HCT116 (cell line): ENCODE measurements around the gene ATP6V0B. TPM values are rescaled to one million over a fixed set of nuclear protein-coding genes. Genes with fewer than 3 reads are reported as not detected.

Source experiments
- ATAC-seq: fragments of 200-7000 bp; cut with Tn5 transposase; 2 replicates; pipeline ENCODE4 v1.9.1; 2020; ENCODE audit warnings: mild to moderate bottlenecking, moderate library complexity
- BruUV-seq: library from RNA; stranded (reverse); fragments of 400-500 nt; replicated peaks from 2 replicates; lab custom pipeline; 2021; lab: Mats Ljungman, UMichigan
- CTCF ChIA-PET: fragments of 300-600 bp; sonication (Branson Sonifier 250); formaldehyde crosslinking; loops from one replicate; lab custom pipeline; 2021; ENCODE audit warnings: antibody characterized with exemption; lab: Charles Lee
- POLR2A ChIA-PET: fragments of 300-600, 350-600 bp; sonication (Branson Sonifier 250); formaldehyde crosslinking; loops from one replicate; lab custom pipeline; 2021; ENCODE audit warnings: antibody characterized with exemption; lab: Charles Lee
- RAD21 ChIA-PET, 2 experiments: fragments of 300-600 bp; sonication (Branson Sonifier 250); formaldehyde crosslinking; loops; one replicate each; lab custom pipeline; 2023; ENCODE audit warnings: low total read pairs in 2 of 2; ENCODE audit not compliant: uncharacterized antibody in 2 of 2, unreplicated experiment in 2 of 2, low non-redundant PET in 1 of 2; lab: Charles Lee
- DNase-seq: peaks from one replicate; pipeline ENCODE4 v3.0.0-alpha.2; 2010; ENCODE audit warnings: low read depth, low spot score
- H2AFZ ChIP-seq: fragments of 200-600 bp; shearing (Covaris generic), sonication (generic); 2 replicates; pipeline ENCODE4 v1.6.1; 2017; ENCODE audit warnings: low read depth, mixed run types, mixed read lengths, antibody characterized with exemption, low read length; ENCODE audit not compliant: poor library complexity, severe bottlenecking
- H3K27ac ChIP-seq: 2 replicates; pipeline ENCODE4 v1.5.1; 2012; ENCODE audit warnings: low read depth, low read length
- H3K27me3 ChIP-seq: fragments of 200-600 bp; sonication (generic); 2 replicates; pipeline ENCODE4 v1.6.1; 2016; ENCODE audit warnings: mixed run types, low read length, mixed read lengths; ENCODE audit not compliant: insufficient read depth
- H3K36me3 ChIP-seq, 2 experiments: fragments of 200-500 bp in 1 of 2; fragments of 200-600 bp in 1 of 2; sonication (Bioruptor generic) in 1 of 2; sonication (generic) in 1 of 2; 2 replicates each; pipeline versions ENCODE4 v1.5.1 to v1.6.1; 2014 to 2016; ENCODE audit warnings: low read length in 2 of 2, inconsistent platforms in 1 of 2, mixed read lengths in 1 of 2, mixed run types in 1 of 2; ENCODE audit not compliant: insufficient read depth in 2 of 2, control insufficient read depth in 1 of 2
- H3K4me1 ChIP-seq, 2 experiments: fragments of 200-600 bp in 1 of 2; sonication (generic) in 1 of 2; 2 replicates each; pipeline versions ENCODE4 v1.5.1 to v1.6.1; 2012 to 2017; ENCODE audit warnings: low read length in 2 of 2, inconsistent platforms in 1 of 2, mild to moderate bottlenecking in 1 of 2, mixed read lengths in 1 of 2, mixed run types in 1 of 2, moderate library complexity in 1 of 2; ENCODE audit not compliant: insufficient read depth in 2 of 2, control insufficient read depth in 1 of 2
- H3K4me2 ChIP-seq: fragments of 200-600 bp; sonication (generic); 2 replicates; pipeline ENCODE4 v1.6.1; 2017; ENCODE audit warnings: mixed run types, low read length, mixed read lengths
- H3K4me3 ChIP-seq, 2 experiments: fragments of 200-600 bp in 1 of 2; sonication (generic) in 1 of 2; replicated peaks in 1 of 2; 2 replicates each; pipeline ENCODE4 v1.5.1; 2011 to 2016; ENCODE audit warnings: low read length in 2 of 2, control low read depth in 1 of 2, low read depth in 1 of 2, mild to moderate bottlenecking in 1 of 2, mixed read lengths in 1 of 2, mixed run types in 1 of 2
- H3K79me2 ChIP-seq: fragments of 200-600 bp; sonication (generic); 2 replicates; pipeline ENCODE4 v1.6.1; 2017; ENCODE audit warnings: mild to moderate bottlenecking, mixed run types, low read length, moderate library complexity, mixed read lengths; ENCODE audit not compliant: insufficient read depth
- H3K9ac ChIP-seq: fragments of 200-600 bp; sonication (generic); 2 replicates; pipeline ENCODE4 v1.6.1; 2016; ENCODE audit warnings: low read length, mixed read lengths
- H3K9me2 ChIP-seq: fragments of 200-600 bp; sonication (generic), shearing (Covaris generic); 2 replicates; pipeline ENCODE4 v1.6.1; 2017; ENCODE audit warnings: mixed run types, mild to moderate bottlenecking, moderate library complexity; ENCODE audit not compliant: insufficient read depth
- H3K9me3 ChIP-seq, 2 experiments: fragments of 200-500 bp in 1 of 2; fragments of 200-600 bp in 1 of 2; sonication (Bioruptor generic) in 1 of 2; sonication (generic) in 1 of 2; 2 replicates each; pipeline ENCODE4 v1.6.1; 2014 to 2017; ENCODE audit warnings: low read length in 2 of 2, mixed read lengths in 2 of 2, inconsistent platforms in 1 of 2, low read depth in 1 of 2, mild to moderate bottlenecking in 1 of 2, mixed run types in 1 of 2, moderate library complexity in 1 of 2; ENCODE audit not compliant: control insufficient read depth in 1 of 2, insufficient read depth in 1 of 2
- H4K20me1 ChIP-seq: fragments of 200-600 bp; sonication (generic), shearing (Covaris generic); 2 replicates; pipeline ENCODE4 v1.6.1; 2017; ENCODE audit warnings: mixed run types, mild to moderate bottlenecking, moderate library complexity; ENCODE audit not compliant: insufficient read depth
- CTCF ChIP-seq, 3 experiments: fragments of 200-600 bp in 1 of 3; sonication (generic) in 1 of 3; IDR thresholded peaks in 2 of 3; conservative IDR thresholded peaks in 1 of 3; 2 replicates each; pipeline ENCODE4 v1.5.1; 2012 to 2017; ENCODE audit warnings: low read depth in 2 of 3, low read length in 2 of 3, antibody characterized with exemption in 1 of 3, borderline replicate concordance in 1 of 3, control low read depth in 1 of 3, mild to moderate bottlenecking in 1 of 3, mixed read lengths in 1 of 3, mixed run types in 1 of 3, moderate library complexity in 1 of 3; ENCODE audit not compliant: insufficient read depth in 1 of 3
- EZH2 ChIP-seq: fragments of 200-600 bp; sonication (generic); IDR thresholded peaks from 2 replicates; pipeline ENCODE4 v1.6.1; 2017; ENCODE audit warnings: antibody characterized with exemption, mixed run types
- EZH2phosphoT487 ChIP-seq: fragments of 200-600 bp; IDR thresholded peaks from 2 replicates; pipeline ENCODE4 v1.6.1; 2018; ENCODE audit warnings: antibody characterized with exemption, borderline replicate concordance
- JUND ChIP-seq: IDR thresholded peaks from 2 replicates; pipeline ENCODE4 v1.6.1; 2012
- POLR2A ChIP-seq: IDR thresholded peaks from 2 replicates; pipeline ENCODE4 v1.7.0; 2011; ENCODE audit warnings: borderline replicate concordance; ENCODE audit not compliant: insufficient read depth, insufficient read length; ENCODE audit errors: extremely low read depth
- POLR2AphosphoS5 ChIP-seq: IDR thresholded peaks from 2 replicates; pipeline ENCODE4 v1.6.1; 2011; ENCODE audit warnings: mild to moderate bottlenecking, low read depth, low read length, moderate library complexity
- RAD21 ChIP-seq: IDR thresholded peaks from 2 replicates; pipeline ENCODE4 v1.6.1; 2012; ENCODE audit warnings: low read depth, mild to moderate bottlenecking
- SIN3A ChIP-seq: IDR thresholded peaks from 2 replicates; pipeline ENCODE4 v1.6.1; 2012; ENCODE audit warnings: low read depth
- SP1 ChIP-seq: IDR thresholded peaks from 2 replicates; pipeline ENCODE4 v1.6.1; 2012; ENCODE audit warnings: low read depth
- TCF7L2 ChIP-seq: IDR thresholded peaks from 2 replicates; pipeline ENCODE4 v1.7.0; 2011; ENCODE audit warnings: borderline replicate concordance, inconsistent platforms; ENCODE audit not compliant: insufficient read depth, insufficient read length; ENCODE audit errors: extremely low read depth
- YY1 ChIP-seq: IDR thresholded peaks from 2 replicates; pipeline ENCODE4 v1.6.1; 2011; ENCODE audit warnings: low read length, low read depth, moderate library complexity, mild to moderate bottlenecking; ENCODE audit not compliant: insufficient replicate concordance; ENCODE audit errors: extremely low read depth
- ZFX ChIP-seq: fragments of 450-650 bp; IDR thresholded peaks from 2 replicates; pipeline ENCODE4 v1.6.1; 2017
- ZNF274 ChIP-seq: fragments of 200-500 bp; sonication (Bioruptor generic); IDR thresholded peaks from 2 replicates; pipeline ENCODE4 v1.6.1; 2014; ENCODE audit warnings: mild to moderate bottlenecking, low read depth, low read length, inconsistent platforms
- intact Hi-C: fragments of 100-400 bp; cut with micrococcal nuclease; formaldehyde crosslinking; loops from 2 replicates; pipeline ENCODE4 v1.10.0; 2022
- total RNA-seq: library from RNA; stranded (reverse); gene quantifications from one replicate; pipeline ENCODE4 v1.2.1, GENCODE V29; 2021; ENCODE audit not compliant: unreplicated experiment
- TF ChIP-seq, protein P1 (sequence below): IDR thresholded peaks from 2 replicates; pipeline ENCODE4 v1.6.1; 2012; ENCODE audit warnings: low read depth

ATP6V0B gene
- total RNA-seq, 1 experiment from 2014 or later, result 122 TPM

DNA sequence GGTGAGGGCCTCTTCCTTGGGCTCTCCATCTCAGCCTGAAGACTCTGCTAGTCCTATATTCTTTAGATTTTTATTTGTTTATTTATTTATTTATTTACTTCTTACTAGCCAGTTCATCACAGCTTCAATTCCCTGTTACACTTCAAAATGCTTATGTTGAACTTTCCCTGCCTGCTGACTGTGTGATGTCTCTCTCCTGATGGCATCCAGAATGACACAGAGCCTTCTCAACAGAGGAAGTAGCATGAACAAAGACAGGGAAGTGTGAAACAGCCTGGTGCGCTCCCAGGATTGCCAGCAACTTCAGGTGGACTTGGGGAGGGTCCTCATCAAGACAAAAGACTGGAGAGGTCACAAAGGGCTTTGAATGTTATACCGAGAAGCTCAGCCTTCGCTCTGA, 32.3 kb upstream of the ATP6V0B start:
- ChIA-PET POLR2A (no interaction called here), CTCF (interaction anchor here (1.9 to 9.8 kb wide), 2 partner anchors 9 to 179 kb away, joined by 9 to 130 read pairs; partner anchors contain the start of gene ARTN), RAD21 (no interaction called here)
- H3K36me3 ChIP-seq, result 0 out of 4 replicates have a peak, but pooled peaks cover 0 to 3% of the 10 kb centered on the region in 2 experiments
- H3K9me2 ChIP-seq, result no peaks in the 10 kb centered on the region
- H3K4me3 ChIP-seq, result no peak overlapping the region
- H3K9ac ChIP-seq, result no peak overlapping the region
- H3K79me2 ChIP-seq, result peaks cover 4% of the 10 kb centered on the region
- no peaks in the 10 kb centered on the region for H3K9me3 ChIP-seq
- no peaks in the 10 kb centered on the region for H3K27me3 ChIP-seq
- H3K27ac ChIP-seq, result no peak overlapping the region
- no TSS peak for BruUV-seq
- DNase-seq (no peak), ATAC-seq (no peak)
- intact Hi-C loops, result no loop called here
- no peaks in the 10 kb centered on the region for H4K20me1 ChIP-seq
- no peak overlapping the region for H3K4me2 ChIP-seq
- no peak overlapping the region for H2AFZ ChIP-seq
- TF ChIP-seq RAD21 (no peak), POLR2AphosphoS5 (no peak), ZFX (no peak), EZH2phosphoT487 (no peak), ZNF274 (no peak), SP1 (no peak), CTCF (IDR thresholded peaks at IDR 0.05 in 2 of 3, conservative IDR thresholded peaks at IDR 0.05 in 1 of 3; ENCODE audit: borderline replicate concordance in 1 of 3, insufficient read depth in 1 of 3, low read depth in 2 of 3, low read length in 2 of 3) (no peak), EZH2 (no peak), YY1 (no peak), JUND (no peak), SIN3A (no peak), TCF7L2 (no peak), POLR2A (no peak)
- TF ChIP-seq, protein P1, sequence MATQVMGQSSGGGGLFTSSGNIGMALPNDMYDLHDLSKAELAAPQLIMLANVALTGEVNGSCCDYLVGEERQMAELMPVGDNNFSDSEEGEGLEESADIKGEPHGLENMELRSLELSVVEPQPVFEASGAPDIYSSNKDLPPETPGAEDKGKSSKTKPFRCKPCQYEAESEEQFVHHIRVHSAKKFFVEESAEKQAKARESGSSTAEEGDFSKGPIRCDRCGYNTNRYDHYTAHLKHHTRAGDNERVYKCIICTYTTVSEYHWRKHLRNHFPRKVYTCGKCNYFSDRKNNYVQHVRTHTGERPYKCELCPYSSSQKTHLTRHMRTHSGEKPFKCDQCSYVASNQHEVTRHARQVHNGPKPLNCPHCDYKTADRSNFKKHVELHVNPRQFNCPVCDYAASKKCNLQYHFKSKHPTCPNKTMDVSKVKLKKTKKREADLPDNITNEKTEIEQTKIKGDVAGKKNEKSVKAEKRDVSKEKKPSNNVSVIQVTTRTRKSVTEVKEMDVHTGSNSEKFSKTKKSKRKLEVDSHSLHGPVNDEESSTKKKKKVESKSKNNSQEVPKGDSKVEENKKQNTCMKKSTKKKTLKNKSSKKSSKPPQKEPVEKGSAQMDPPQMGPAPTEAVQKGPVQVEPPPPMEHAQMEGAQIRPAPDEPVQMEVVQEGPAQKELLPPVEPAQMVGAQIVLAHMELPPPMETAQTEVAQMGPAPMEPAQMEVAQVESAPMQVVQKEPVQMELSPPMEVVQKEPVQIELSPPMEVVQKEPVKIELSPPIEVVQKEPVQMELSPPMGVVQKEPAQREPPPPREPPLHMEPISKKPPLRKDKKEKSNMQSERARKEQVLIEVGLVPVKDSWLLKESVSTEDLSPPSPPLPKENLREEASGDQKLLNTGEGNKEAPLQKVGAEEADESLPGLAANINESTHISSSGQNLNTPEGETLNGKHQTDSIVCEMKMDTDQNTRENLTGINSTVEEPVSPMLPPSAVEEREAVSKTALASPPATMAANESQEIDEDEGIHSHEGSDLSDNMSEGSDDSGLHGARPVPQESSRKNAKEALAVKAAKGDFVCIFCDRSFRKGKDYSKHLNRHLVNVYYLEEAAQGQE, result no peak
- H3K4me1 ChIP-seq, result peaks cover 4 to 18% of the 10 kb centered on the region in 2 experiments; a peak in 3 of 4 replicates
